ENCODE measurements around the gene DLG5. TPM values are rescaled to one million over a fixed set of nuclear protein-coding genes. Genes with fewer than 3 reads are reported as not detected.

DLG5 gene
- total RNA-seq, 2 donors from 2014 or later, result 12.0 to 13.6 TPM

- ATAC-seq, result peak; percentile 67 to 79
- peak; percentile 73 for DNase-seq
- intact Hi-C loops (cut with DNase I), result no loop called here
These were observed 90.2 kb downstream of the DLG5 start for GRCh38 chr10:77836299-77836820.

DNA sequence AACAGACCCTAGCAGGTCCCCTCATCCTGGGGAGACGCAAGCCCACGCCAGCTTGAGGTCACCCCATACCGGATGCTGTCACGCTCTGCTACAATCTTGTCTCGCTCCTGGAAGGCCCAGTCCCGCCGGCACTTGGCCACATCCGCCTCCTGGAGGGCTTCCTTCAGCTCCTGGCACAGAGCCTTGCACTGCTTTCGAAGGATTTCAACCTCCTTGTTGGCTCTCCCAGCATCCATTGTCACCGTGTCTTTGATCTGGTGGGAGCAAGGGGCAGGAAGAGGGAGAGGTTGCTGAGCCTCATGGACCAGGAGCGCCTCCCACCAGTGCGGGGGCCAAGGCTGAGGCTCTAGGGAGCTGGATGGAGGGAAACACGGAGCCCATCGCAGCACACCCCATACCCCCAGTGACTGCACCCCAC is 90.9 kb downstream of the DLG5 start:
- peak; percentile 62 for DNase-seq
- ATAC-seq, result peak; percentile 23 to 34
- intact Hi-C loops (cut with DNase I), result no loop called here

- intact Hi-C loops (cut with DNase I), result no loop called here
- DNase-seq, result no peak
- no peak for ATAC-seq
These were observed 91.4 kb downstream of the DLG5 start for GRCh38 chr10:77834943-77835668.

GRCh38 chr10:77834540-77834939 is 92.0 kb downstream of the DLG5 start:
- intact Hi-C loops (cut with DNase I), result no loop called here
- no peak for DNase-seq
- ATAC-seq, result no peak

- no peak for ATAC-seq
- intact Hi-C loops (cut with DNase I), result no loop called here
- DNase-seq, result no peak
These were observed 92.8 kb downstream of the DLG5 start for GRCh38 chr10:77833792-77834191.

GRCh38 chr10:77833225-77833624 is 93.3 kb downstream of the DLG5 start:
- DNase-seq (no peak), ATAC-seq (no peak)
- intact Hi-C loops (cut with DNase I), result no loop called here

GRCh38 chr10:77832238-77832637 is 94.3 kb downstream of the DLG5 start:
- intact Hi-C loops (cut with DNase I), result no loop called here
- no peak for ATAC-seq
- no peak for DNase-seq

GRCh38 chr10:77829356-77829755 is 97.2 kb downstream of the DLG5 start:
- DNase-seq, result no peak
- intact Hi-C loops (cut with DNase I), result no loop called here
- no peak for ATAC-seq

GRCh38 chr10:77828377-77828776 is 98.2 kb downstream of the DLG5 start:
- no peak for DNase-seq

GRCh38 chr10:77827366-77827765 is 99.2 kb downstream of the DLG5 start:
- DNase-seq (no peak), ATAC-seq (no peak)
- intact Hi-C loops (cut with DNase I), result no loop called here

More at GRCh38 chr10:77828377-77828776, 98.2 kb downstream of the DLG5 start:
- intact Hi-C loops (cut with DNase I), result no loop called here
- ATAC-seq, result no peak

DNA sequence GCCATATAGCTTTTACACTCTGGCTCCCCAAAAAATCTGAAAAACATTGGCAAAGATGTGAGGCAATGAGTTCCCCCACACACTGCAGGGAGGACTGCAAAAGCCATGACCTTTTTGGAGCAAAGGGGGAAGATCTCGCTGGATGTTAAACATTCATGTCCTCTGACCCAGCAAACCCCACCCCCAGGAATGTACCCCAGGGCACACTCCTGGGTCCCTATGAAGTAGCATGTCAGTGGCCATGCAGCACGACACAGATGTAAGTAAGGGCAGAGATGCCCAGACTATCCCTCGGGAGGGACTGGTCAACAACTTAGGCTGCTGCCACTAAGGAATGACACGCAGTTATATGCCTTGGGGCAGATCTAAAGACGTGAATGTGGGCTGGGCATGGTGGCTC is 100.6 kb downstream of the DLG5 start:
- intact Hi-C loops (cut with DNase I), result no loop called here
- ATAC-seq, result no peak
- no peak for DNase-seq

GRCh38 chr10:77824908-77825307 is 101.6 kb downstream of the DLG5 start:
- ATAC-seq, result no peak
- DNase-seq, result no peak

GRCh38 chr10:77823811-77824542 is 102.6 kb downstream of the DLG5 start:
- DNase-seq (no peak), ATAC-seq (no peak)
- intact Hi-C loops (cut with DNase I), result no loop called here

More at GRCh38 chr10:77824908-77825307, 101.6 kb downstream of the DLG5 start:
- intact Hi-C loops (cut with DNase I), result no loop called here

DNA sequence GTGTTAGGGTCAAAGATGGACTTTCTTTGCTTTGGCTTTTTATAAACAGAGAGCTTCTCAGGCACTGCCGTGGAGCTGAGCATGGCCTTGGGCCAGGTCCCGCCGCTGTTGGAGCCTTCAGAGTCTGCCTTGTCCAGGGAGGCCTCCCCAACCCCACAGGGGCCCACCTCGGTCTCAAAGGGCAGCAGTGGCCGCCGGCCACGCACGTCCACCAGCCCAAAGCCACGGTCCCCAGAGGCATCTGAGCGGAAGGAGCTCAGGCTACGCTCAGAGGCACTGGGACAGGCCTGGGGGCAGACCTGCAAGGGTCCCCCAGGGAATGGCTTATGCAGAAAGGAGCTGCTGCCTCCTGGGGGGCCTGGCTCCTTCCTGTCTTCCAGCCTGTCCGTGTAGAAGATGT is 105.0 kb downstream of the DLG5 start:
- ATAC-seq (peak in 1 of 2 donors; percentile 21), DNase-seq (no peak)
- intact Hi-C loops (cut with DNase I), result no loop called here

GRCh38 chr10:77821036-77821435 is 105.5 kb downstream of the DLG5 start:
- intact Hi-C loops (cut with DNase I), result no loop called here
- DNase-seq (no peak), ATAC-seq (no peak)

- intact Hi-C loops (cut with DNase I), result no loop called here
- DNase-seq (no peak), ATAC-seq (no peak)
These were observed 106.2 kb downstream of the DLG5 start for GRCh38 chr10:77820349-77820748.

- ATAC-seq (peak in 1 of 2 donors; percentile 8), DNase-seq (no peak)
- intact Hi-C loops (cut with DNase I), result no loop called here
These were observed 107.1 kb downstream of the DLG5 start for GRCh38 chr10:77819210-77820112.

DNA sequence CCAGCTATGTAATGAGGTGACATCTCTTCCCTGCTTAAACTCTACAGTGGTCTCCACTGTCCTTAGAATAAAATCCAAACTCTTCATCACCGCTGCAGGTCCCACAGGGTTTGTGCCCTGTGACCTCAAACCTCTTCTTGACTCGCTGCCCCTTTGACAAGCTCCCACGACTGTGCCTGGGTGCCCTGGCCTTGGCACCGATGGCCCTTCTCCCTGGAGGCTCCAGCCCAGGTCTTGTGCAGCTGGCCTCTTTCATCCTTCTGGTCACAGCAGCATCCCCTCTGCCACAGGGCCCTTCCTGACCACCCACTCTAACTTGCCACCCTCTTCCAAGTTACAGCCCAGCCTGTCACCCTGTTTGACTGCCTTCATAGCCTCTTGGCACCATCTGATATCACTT is 108.2 kb downstream of the DLG5 start:
- DNase-seq, result no peak
- ATAC-seq, result no peak
- intact Hi-C loops (cut with DNase I), result no loop called here

DNA sequence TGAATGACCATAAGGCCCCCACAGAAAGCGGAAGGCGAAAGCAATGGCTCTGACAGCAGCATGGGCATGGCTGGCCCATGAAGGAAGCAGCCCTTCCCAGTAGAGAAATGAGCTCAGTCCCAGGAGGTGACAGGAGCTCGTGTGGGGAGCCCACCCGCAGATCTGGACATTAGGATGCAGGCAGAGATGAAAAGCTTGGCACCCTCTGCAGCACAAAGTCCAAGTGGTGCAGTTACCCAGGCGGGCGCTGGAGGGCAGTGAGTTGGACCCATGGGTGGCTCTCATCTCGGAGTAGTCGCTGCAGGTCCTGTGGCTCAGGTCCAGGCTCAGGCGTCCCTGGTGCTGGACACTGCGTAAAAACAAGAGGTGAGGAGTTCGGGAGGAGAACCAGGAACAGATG is 109.0 kb downstream of the DLG5 start:
- intact Hi-C loops (cut with DNase I), result no loop called here
- DNase-seq (no peak), ATAC-seq (no peak)

DNA sequence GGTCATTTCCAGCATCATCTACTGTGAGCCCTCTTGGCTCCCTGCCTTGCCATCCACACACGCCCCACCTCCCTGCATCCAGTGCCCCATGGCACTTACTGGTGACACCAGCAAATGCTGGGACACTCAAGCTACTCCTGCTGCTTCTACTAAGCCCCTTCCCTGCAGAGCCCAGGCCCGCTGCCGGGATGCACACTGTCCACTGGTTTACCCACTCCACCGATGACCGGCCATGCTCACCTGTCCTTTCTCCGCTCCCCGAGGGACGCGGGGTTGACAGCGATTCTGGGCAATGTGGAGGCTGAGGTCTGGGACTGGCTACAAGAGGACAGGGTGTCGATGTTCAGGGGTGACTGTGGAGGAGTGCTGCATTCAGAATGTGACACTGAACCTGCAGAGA is 110.2 kb downstream of the DLG5 start:
- DNase-seq (no peak), ATAC-seq (no peak)
- intact Hi-C loops (cut with DNase I), result no loop called here

Measured in left cardiac atrium (tissue), 4 donors.